ENCODE measurements around the gene ACSF3. TPM values are rescaled to one million over a fixed set of nuclear protein-coding genes. Genes with fewer than 3 reads are reported as not detected.

The ACSF3 gene
- total RNA-seq, 2 experiments from 2014 or later: 38.6 to 45.1 TPM

- Mint-ChIP-seq H3K9me3 (ENCODE audit: insufficient read depth) (no peaks in the 10 kb centered on the region), H3K27ac (no peak overlapping the region), H3K4me3 (no peak overlapping the region), H3K27me3 (ENCODE audit: low read depth) (no peaks in the 10 kb centered on the region), H3K4me1 (ENCODE audit: low read depth) (peaks cover 12% of the 10 kb centered on the region), H3K36me3 (ENCODE audit: low read depth) (peaks cover 40% of the 10 kb centered on the region)
- ChIA-PET CTCF (no interaction called here), POLR2A (no interaction called here)
- no peak for ATAC-seq
- DNase-seq: no peak
Observed at GRCh38 chr16:89132194-89133005, 38.7 kb downstream of the ACSF3 start.

GRCh38 chr16:89133457-89134127 is 39.9 kb downstream of the ACSF3 start:
- no peaks in the 10 kb centered on the region for H3K9me3 Mint-ChIP-seq (ENCODE audit: insufficient read depth)
- H3K27me3 Mint-ChIP-seq (ENCODE audit: low read depth): no peaks in the 10 kb centered on the region
- H3K4me3 Mint-ChIP-seq: no peak overlapping the region
- ATAC-seq (no peak), DNase-seq (no peak)
- H3K4me1 Mint-ChIP-seq (ENCODE audit: low read depth): peaks cover 10% of the 10 kb centered on the region
- H3K36me3 Mint-ChIP-seq (ENCODE audit: low read depth): peaks cover 39% of the 10 kb centered on the region
- ChIA-PET POLR2A (interaction anchor here (0.6 kb wide), 1 partner anchor 41 kb away, joined by 3 read pairs; no protein-coding TSS in a partner anchor), CTCF (no interaction called here)
- H3K27ac Mint-ChIP-seq: no peak overlapping the region

GRCh38 chr16:89134269-89134668 is 40.6 kb downstream of the ACSF3 start:
- POLR2A ChIA-PET: no interaction called here
- no peak overlapping the region for H3K4me3 Mint-ChIP-seq
- H3K27ac Mint-ChIP-seq: no peak overlapping the region
- no peaks in the 10 kb centered on the region for H3K27me3 Mint-ChIP-seq (ENCODE audit: low read depth)
- no peaks in the 10 kb centered on the region for H3K9me3 Mint-ChIP-seq (ENCODE audit: insufficient read depth)
- no peak for ATAC-seq
- DNase-seq: no peak
- peaks cover 32% of the 10 kb centered on the region for H3K36me3 Mint-ChIP-seq (ENCODE audit: low read depth)
- H3K4me1 Mint-ChIP-seq (ENCODE audit: low read depth): peaks cover 8% of the 10 kb centered on the region
- CTCF ChIA-PET: no interaction called here

- POLR2A ChIA-PET: no interaction called here
- Mint-ChIP-seq H3K27me3 (ENCODE audit: low read depth) (no peaks in the 10 kb centered on the region), H3K9me3 (ENCODE audit: insufficient read depth) (no peaks in the 10 kb centered on the region), H3K27ac (no peak overlapping the region), H3K36me3 (ENCODE audit: low read depth) (peaks cover 23% of the 10 kb centered on the region), H3K4me1 (ENCODE audit: low read depth) (peaks cover 8% of the 10 kb centered on the region), H3K4me3 (no peak overlapping the region)
- CTCF ChIA-PET: no interaction called here
- ATAC-seq (no peak), DNase-seq (no peak)
Observed at GRCh38 chr16:89135166-89135565, 41.5 kb downstream of the ACSF3 start.

- ChIA-PET POLR2A (no interaction called here), CTCF (no interaction called here)
- H3K27ac Mint-ChIP-seq: no peak overlapping the region
- DNase-seq: no peak
- ATAC-seq: no peak
- no peaks in the 10 kb centered on the region for H3K27me3 Mint-ChIP-seq (ENCODE audit: low read depth)
- no peaks in the 10 kb centered on the region for H3K9me3 Mint-ChIP-seq (ENCODE audit: insufficient read depth)
- H3K36me3 Mint-ChIP-seq (ENCODE audit: low read depth): peaks cover 21% of the 10 kb centered on the region
- peaks cover 8% of the 10 kb centered on the region for H3K4me1 Mint-ChIP-seq (ENCODE audit: low read depth)
- H3K4me3 Mint-ChIP-seq: no peak overlapping the region
Observed at GRCh38 chr16:89135971-89136765, 42.5 kb downstream of the ACSF3 start.

GRCh38 chr16:89136931-89137330 is 43.3 kb downstream of the ACSF3 start:
- H3K9me3 Mint-ChIP-seq (ENCODE audit: insufficient read depth): no peaks in the 10 kb centered on the region
- DNase-seq: no peak
- H3K4me3 Mint-ChIP-seq: no peak overlapping the region
- no peak for ATAC-seq
- no peaks in the 10 kb centered on the region for H3K27me3 Mint-ChIP-seq (ENCODE audit: low read depth)
- ChIA-PET POLR2A (no interaction called here), CTCF (interaction anchor here (1.0 kb wide), 1 partner anchor 8 kb away, joined by 3 read pairs; no protein-coding TSS in a partner anchor)
- no peak overlapping the region for H3K27ac Mint-ChIP-seq
- peaks cover 17% of the 10 kb centered on the region for H3K36me3 Mint-ChIP-seq (ENCODE audit: low read depth)
- peaks cover 8% of the 10 kb centered on the region for H3K4me1 Mint-ChIP-seq (ENCODE audit: low read depth)

GRCh38 chr16:89137666-89138512 is 44.2 kb downstream of the ACSF3 start:
- DNase-seq (no peak), ATAC-seq (no peak)
- Mint-ChIP-seq H3K4me1 (ENCODE audit: low read depth) (peaks cover 8% of the 10 kb centered on the region), H3K27me3 (ENCODE audit: low read depth) (no peaks in the 10 kb centered on the region), H3K4me3 (no peak overlapping the region), H3K36me3 (ENCODE audit: low read depth) (peaks cover 17% of the 10 kb centered on the region), H3K27ac (no peak overlapping the region), H3K9me3 (ENCODE audit: insufficient read depth) (no peaks in the 10 kb centered on the region)
- POLR2A ChIA-PET: interaction anchor here (0.8 kb wide), 1 partner anchor 18 kb away, joined by 3 read pairs; no protein-coding TSS in a partner anchor
- CTCF ChIA-PET: interaction anchor here (1.0 kb wide), 1 partner anchor 9 kb away, joined by 3 read pairs; no protein-coding TSS in a partner anchor

- Mint-ChIP-seq H3K27ac (no peak overlapping the region), H3K4me3 (no peak overlapping the region), H3K27me3 (ENCODE audit: low read depth) (no peaks in the 10 kb centered on the region), H3K4me1 (ENCODE audit: low read depth) (peaks cover 8% of the 10 kb centered on the region), H3K9me3 (ENCODE audit: insufficient read depth) (no peaks in the 10 kb centered on the region), H3K36me3 (ENCODE audit: low read depth) (peaks cover 14% of the 10 kb centered on the region)
- no peak for DNase-seq
- ChIA-PET POLR2A (no interaction called here), CTCF (no interaction called here)
- ATAC-seq: no peak
Observed at GRCh38 chr16:89138513-89138795, 44.8 kb downstream of the ACSF3 start.

GRCh38 chr16:89138843-89139520 is 45.3 kb downstream of the ACSF3 start:
- peaks cover 9% of the 10 kb centered on the region for H3K36me3 Mint-ChIP-seq (ENCODE audit: low read depth)
- peaks cover 8% of the 10 kb centered on the region for H3K4me1 Mint-ChIP-seq (ENCODE audit: low read depth)
- ChIA-PET POLR2A (no interaction called here), CTCF (no interaction called here)
- no peak for ATAC-seq
- H3K27ac Mint-ChIP-seq: no peak overlapping the region
- no peaks in the 10 kb centered on the region for H3K9me3 Mint-ChIP-seq (ENCODE audit: insufficient read depth)
- no peak for DNase-seq
- no peak overlapping the region for H3K4me3 Mint-ChIP-seq
- no peaks in the 10 kb centered on the region for H3K27me3 Mint-ChIP-seq (ENCODE audit: low read depth)

- H3K27me3 Mint-ChIP-seq (ENCODE audit: low read depth): no peaks in the 10 kb centered on the region
- ATAC-seq (no peak), DNase-seq (no peak)
- peaks cover 7% of the 10 kb centered on the region for H3K36me3 Mint-ChIP-seq (ENCODE audit: low read depth)
- ChIA-PET POLR2A (no interaction called here), CTCF (no interaction called here)
- H3K4me3 Mint-ChIP-seq: no peak overlapping the region
- peaks cover 5% of the 10 kb centered on the region for H3K4me1 Mint-ChIP-seq (ENCODE audit: low read depth)
- H3K9me3 Mint-ChIP-seq (ENCODE audit: insufficient read depth): no peaks in the 10 kb centered on the region
- H3K27ac Mint-ChIP-seq: no peak overlapping the region
Observed at GRCh38 chr16:89139907-89140361, 46.3 kb downstream of the ACSF3 start.

GRCh38 chr16:89140401-89140800 is 46.7 kb downstream of the ACSF3 start:
- ChIA-PET POLR2A (interaction anchor here (0.6 kb wide), 1 partner anchor 72 kb away, joined by 3 read pairs; no protein-coding TSS in a partner anchor), CTCF (no interaction called here)
- H3K27me3 Mint-ChIP-seq (ENCODE audit: low read depth): no peaks in the 10 kb centered on the region
- ATAC-seq (no peak), DNase-seq (no peak)
- peaks cover 2% of the 10 kb centered on the region for H3K4me1 Mint-ChIP-seq (ENCODE audit: low read depth)
- no peaks in the 10 kb centered on the region for H3K9me3 Mint-ChIP-seq (ENCODE audit: insufficient read depth)
- no peak overlapping the region for H3K27ac Mint-ChIP-seq
- peaks cover 6% of the 10 kb centered on the region for H3K36me3 Mint-ChIP-seq (ENCODE audit: low read depth)
- no peak overlapping the region for H3K4me3 Mint-ChIP-seq

Data from activated CD8-positive, alpha-beta T cell treated with anti-CD3 and anti-CD28 coated beads, Interleukin-2, amount 10 ng/mL, durations not matched to agents 7 days and 5 days (primary cell).